GM21360 (cell line): Measurements from ENCODE around the gene STK31.
"Not testable (repeated sequence)": the region's sequence is repeated elsewhere in the genome, so short reads cannot be mapped to it uniquely, and the experiment has no call there.

Experiments used
- ATAC-seq: cut with Tn5 transposase; IDR thresholded peaks from one replicate; pipeline ENCODE4 v1.9.1; 2021; ENCODE audit warnings: mild to moderate bottlenecking, moderate library complexity; ENCODE audit not compliant: unreplicated experiment

The STK31 gene, protein sequence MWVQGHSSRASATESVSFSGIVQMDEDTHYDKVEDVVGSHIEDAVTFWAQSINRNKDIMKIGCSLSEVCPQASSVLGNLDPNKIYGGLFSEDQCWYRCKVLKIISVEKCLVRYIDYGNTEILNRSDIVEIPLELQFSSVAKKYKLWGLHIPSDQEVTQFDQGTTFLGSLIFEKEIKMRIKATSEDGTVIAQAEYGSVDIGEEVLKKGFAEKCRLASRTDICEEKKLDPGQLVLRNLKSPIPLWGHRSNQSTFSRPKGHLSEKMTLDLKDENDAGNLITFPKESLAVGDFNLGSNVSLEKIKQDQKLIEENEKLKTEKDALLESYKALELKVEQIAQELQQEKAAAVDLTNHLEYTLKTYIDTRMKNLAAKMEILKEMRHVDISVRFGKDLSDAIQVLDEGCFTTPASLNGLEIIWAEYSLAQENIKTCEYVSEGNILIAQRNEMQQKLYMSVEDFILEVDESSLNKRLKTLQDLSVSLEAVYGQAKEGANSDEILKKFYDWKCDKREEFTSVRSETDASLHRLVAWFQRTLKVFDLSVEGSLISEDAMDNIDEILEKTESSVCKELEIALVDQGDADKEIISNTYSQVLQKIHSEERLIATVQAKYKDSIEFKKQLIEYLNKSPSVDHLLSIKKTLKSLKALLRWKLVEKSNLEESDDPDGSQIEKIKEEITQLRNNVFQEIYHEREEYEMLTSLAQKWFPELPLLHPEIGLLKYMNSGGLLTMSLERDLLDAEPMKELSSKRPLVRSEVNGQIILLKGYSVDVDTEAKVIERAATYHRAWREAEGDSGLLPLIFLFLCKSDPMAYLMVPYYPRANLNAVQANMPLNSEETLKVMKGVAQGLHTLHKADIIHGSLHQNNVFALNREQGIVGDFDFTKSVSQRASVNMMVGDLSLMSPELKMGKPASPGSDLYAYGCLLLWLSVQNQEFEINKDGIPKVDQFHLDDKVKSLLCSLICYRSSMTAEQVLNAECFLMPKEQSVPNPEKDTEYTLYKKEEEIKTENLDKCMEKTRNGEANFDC

DNA sequence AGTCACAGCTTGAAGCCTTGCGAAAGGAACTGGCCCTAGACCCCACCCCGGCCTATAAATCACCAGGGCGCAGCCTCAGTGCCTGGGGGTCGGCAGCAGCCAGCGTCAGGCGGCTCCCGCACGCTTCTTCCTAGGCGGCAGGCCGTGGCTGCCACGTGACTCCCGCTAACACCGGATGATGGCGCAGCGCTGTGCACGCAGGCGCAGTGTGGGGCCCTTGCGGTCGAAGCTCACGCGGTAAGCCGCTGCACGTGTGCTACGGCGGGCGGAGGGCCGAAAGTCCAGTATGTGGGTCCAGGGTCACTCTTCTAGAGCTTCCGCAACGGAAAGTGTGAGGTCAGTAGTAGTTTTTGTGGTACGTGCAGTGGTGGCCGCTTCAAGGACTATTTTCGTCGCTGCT is at the start of gene STK31:
STK31 (plus strand) TSS at position 220 of the 400 bp plus-strand sequence; CDS start at position 287, 67 bp downstream.
- no peak for ATAC-seq

DNA sequence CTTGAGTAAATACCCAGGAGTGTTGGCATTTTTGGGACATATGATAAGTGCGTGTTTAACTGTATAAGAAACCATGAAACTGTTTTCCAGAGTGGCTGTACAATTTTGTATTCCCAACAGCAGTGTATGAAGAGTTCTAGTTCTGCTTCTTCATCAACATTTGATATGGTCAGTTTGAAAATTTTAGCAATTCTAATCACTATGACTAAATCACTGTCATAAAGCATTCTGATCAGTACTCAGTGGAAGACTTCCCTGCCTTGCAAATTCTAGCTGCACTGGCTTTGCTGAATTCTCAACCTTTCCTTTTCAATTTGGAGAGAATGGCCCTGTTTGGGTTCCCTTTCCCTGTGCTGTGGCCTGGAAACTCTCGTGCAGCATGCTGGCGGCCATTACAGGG is 48.6 kb upstream of the STK31 start:
- no peak for ATAC-seq

DNA sequence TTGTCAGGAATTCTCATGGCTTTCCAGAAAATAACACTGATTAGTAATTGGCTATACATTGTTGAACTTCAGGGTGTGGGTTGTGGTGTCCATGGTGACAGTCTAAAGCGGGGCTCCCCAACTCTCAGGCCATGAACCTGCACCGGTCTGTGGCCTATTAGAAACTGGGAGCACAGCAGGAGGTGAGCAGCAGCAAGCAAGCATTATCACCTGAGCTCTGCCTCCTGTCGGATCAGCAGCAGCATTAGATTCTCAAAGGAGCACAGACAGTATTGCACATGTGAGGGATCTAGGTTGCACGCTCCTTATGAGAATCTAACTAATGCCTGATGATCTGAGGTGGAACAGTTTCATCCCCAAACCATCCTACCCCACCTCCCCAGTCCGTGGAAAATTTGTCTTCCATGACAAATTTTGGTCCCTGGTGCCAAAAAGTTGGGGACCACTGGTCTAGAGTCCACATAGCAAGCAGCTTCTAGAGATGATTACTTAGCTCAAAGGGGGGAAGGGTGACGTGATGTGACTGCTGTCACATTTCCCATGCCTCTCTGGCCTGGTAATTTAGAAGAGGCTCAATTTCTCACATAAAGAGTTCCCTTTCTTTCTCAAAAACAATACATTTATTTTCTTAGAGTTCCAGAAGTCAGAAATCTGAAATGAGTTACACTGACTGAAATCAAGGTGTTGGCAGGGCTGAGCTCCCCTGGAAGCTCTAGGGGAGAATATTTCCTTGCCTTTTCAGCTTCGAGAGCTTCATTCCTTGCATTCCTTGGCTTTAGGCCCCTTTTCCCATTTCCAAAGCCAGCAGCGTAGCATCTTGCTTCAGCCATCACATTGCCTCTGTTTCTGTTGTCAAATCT is 47.7 kb upstream of the STK31 start:
- no peak for ATAC-seq

DNA sequence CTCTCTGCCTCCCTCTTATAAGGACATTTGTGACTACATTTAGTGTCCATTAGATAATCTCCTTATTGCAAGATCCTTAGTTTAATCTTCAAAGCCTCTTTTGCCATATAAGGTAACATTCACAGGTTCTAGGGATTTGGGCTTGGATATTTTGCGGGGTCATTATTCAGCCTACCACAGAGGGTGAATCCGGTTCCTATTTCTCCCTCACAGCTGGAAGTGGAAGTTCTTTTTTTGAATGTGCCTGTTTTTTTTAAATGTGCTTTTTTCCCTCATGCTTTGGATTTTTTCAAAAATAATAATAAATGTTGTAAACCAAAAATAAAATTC is 47.1 kb upstream of the STK31 start:
- no peak for ATAC-seq

DNA sequence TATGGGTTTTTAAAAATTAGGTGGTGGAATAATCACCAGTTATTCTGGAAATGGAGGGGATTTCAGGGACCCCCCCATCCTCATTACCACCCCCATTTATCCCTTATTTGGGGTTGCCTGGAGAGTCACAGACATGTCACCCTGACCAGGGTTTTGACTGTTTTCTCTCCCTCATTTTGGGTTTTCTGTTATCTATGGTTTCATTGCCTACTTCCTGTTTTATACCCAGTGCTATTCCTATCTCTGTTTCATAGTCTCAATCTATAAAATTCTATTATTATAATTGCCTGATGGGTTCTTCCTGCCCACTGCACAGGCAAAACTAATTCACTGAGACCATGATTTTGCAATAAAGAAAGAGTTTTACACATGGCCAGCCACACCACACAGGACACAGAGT is 45.9 kb upstream of the STK31 start:
- no peak for ATAC-seq

DNA sequence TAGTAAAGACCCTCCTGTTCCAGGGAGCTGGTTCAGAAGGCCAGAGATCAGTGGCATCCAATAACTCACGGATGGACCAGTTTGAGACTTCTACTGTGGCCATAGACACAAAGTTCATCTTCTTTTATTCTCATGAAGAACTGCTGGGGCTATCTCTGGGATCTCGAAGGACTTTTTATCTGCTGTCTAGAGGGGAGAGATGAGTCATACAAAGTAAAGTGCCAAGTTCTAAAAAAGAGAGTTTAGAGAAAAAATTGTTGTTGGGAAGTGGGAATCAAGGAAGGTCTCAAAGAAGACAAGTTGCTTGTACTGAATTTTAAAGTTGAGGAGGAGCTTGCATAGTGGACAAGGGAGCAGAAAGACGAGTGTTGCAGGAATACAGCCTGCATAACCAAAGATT is 38.0 kb upstream of the STK31 start:
- ATAC-seq: no peak

DNA sequence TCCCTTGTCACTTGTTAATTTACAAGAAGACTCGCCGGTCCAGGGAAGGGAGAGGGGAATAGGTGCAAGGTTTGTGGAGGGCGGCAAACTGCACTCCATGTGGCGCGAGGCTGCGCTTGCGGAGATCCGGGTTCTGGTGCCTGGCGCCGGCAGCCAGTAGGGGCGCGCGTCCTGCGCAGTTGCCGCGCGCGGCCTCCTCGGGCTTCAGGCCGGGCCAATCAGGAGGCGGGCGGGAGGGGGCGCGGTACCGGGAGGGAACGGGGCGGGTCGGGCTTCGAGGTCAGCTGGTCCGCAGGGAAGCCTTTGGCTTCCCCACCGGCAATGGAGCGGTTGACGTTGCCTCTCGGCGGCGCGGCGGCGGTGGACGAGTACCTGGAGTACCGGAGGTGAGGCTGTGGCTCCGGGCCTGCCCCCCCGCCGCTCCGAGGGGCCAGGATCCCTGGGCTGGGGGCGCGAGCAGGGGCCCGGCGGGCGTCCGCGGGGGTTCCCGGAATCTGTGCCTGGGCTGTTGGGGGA is 30.1 kb upstream of the STK31 start, which contains the start of gene FAM221A:
FAM221A (plus strand) TSS at position 302 of the 516 bp plus-strand sequence; CDS start at position 322, 20 bp downstream.
- peak; percentile 99 for ATAC-seq

DNA sequence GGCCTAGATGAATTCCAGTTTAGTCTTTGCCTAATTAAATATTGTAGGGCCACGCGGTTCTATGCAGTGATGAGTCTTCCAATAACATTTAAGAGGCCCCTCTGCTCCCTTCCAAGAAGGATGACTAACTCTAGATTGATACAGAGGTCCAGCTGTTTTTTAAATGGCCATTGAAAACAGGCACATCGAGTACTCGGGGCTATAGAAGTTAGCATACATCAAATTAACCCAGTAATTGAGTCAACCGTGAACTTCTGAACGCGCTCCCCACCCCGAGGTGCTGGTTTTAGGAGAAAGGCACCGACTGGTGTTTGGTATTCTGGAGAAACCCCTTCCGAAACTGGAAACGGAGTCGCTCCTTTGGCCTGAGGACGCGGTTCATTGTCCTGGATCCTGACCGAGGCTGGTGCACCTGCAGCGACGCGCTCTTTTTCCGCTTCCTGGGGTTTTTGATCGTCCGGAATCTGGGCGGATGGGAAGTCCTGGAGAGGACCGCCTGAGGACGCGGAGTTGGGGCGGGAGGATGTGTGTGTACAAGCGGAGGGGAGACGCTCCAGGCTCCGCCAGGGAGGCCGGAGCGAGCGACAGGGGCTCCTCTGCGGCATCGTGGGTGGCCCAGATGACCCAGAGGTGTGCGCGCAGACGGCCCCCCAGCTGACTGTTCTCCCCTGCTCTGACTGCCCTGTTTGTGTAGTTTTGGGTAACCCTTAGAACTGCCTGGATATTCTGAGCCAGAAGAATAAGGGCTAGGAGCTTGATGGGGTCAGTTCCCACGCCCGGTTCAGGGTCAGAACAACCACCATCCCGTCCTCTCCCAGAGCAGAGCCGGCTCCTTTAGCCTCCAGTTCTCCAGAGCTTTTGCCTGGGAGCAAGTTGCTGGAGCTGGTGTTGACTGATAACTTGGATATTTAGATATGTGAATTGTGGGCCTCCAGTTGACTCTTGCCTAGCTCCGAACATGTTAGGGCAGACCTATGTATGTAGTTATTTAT is 29.3 kb upstream of the STK31 start:
- no peak for ATAC-seq

DNA sequence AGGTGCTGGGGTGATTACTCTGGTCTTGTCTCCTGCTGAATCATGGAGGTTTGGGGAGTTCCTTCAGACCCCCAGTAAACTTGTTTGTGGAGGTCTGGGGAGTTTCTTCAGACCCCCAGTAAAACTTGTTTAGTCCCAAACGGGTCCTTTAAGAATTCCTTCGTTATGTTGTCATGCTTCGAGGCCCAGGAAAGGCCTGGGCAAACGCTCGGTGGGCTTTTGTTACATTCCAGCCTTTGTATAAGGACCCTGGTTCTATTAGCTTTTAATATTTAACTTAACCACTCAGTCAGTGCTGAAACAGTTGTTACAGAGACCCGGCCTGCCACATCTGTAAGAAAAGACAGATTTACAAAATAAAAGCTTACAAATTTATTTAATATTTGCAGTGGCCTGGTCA is 26.0 kb upstream of the STK31 start:
- not testable (repeated sequence) for ATAC-seq

DNA sequence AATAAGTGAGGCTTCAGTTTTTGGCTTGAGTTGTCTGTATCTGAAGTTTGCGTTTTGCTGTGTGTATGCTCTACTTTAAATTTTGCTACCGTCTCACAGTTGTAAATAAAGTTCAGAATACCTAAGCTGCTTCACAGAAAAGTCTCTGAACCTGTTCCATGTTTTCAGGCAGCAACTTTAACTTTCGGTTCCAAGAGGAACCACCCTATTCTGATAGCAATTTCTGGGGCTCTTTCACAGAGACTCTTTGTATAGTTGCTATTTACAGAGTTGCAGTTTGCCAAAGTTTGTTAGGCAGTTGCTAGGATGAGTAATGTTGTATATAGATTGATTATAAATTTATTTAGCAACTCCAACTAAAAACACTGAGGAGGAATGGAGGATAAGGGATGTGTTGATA is 24.3 kb upstream of the STK31 start:
- no peak for ATAC-seq

DNA sequence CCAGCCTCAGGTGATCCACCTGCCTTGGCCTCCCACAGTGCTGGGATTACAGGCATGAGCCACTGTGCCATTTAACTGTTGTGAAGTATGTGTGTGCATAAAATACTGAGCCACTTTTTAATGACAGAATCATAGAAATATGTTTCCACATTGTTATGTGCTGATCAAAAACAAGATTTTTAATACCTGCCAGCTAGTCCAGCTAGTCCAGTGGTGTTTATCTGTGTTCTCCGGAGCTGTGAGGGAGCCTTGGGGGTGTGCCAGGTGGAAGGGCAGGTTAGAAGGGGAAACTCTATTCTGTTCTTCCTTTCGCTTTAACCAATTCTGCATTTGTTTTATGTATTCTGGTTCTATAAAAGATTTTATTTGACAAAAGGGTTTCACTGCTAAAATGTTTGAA is 23.0 kb upstream of the STK31 start:
- no peak for ATAC-seq

DNA sequence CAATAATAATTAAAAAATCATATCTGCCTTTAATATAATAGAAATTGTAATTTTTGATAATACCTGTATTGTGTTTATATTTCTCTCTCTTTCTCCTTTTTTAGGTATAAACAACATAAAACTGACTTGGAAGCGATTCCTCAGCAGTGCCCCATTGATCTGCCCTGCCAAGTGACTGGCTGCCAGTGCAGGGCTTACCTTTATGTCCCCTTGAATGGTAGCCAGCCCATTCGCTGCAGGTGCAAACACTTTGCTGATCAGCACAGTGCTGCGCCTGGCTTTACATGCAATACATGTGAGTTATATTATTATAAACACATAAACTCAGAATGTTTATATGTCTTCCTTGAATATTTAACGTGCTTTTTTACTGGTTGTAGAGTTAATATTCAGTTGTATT is 20.9 kb upstream of the STK31 start:
- ATAC-seq: no peak

DNA sequence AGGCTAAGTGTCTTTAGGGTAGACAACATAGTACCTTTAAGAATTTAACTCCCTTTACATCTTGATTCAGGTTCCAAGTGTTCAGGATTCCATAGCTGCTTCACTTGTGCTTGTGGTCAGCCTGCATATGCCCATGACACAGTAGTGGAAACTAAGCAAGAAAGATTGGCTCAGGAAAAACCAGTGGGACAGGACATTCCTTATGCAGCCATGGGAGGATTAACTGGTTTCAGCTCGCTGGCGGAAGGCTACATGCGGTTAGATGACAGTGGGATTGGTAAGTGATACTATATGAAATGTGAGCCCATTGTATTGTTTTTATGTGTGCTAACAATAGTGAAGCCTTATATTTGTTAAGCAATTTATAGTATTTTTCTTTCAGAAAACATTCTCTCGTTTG is 18.7 kb upstream of the STK31 start:
- ATAC-seq: no peak

DNA sequence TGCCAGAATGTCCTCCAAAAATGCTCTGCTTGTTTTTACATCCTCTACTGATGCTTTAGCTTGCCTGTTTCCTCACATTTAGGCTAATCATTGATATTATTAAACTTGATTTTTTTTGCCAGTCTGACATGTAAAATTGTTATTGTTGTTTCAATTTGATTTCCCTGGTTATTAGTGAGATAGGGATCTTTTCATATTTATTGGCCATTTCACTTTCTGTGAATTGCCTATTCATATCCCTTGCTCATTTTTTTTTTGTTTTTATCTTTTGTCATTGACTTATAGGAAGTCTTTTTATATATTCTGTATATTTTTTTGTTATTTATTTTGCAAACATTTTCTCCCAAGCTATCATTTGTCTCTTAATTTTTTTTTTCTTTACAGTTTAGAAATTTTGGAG is 16.8 kb upstream of the STK31 start:
- ATAC-seq: no peak

DNA sequence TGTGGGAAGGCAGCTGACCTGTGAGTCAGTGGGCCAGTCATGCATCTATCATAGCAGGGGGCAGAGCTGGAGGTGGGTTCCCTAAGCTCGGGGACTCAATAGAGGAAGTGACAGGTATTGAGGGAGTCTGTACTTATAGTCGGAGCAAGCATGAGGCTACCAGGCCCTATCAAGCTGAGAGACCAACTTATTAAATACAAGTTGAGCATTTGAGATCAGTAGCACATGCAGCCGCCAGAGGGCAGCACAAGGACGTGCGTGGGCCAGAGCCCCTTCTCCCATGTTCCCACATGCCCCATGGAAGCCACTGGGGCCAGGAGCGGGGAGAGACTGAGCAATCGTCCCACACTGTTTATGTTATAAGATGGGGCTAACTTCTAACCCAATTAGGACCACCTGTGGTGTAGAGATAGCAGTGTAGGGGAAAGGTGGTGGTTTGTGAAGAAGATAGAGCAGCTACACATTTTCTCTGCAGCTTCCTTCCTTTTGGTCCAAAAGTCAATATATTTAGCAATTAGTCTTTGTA is 13.0 kb upstream of the STK31 start:
- peak; percentile 64 for ATAC-seq

DNA sequence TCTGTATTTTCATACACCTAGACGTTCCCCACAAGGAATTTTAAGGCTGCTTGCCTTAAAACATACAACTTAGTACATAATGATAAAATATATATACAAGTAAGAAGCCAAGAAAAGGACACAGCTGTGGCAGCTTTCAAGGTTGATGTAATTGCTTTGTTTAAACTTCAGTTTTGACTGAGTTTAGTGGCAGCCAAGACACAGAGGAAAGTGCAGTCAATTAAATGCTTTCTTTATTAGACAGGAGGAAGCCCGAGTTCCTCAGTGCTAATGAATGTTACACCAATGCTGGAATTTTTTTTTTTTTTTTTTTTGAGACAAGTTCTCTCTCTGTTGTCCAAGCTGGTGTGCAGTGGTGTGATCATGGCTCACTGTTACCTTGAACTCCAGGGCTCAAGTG is 11.2 kb upstream of the STK31 start:
- ATAC-seq: no peak

DNA sequence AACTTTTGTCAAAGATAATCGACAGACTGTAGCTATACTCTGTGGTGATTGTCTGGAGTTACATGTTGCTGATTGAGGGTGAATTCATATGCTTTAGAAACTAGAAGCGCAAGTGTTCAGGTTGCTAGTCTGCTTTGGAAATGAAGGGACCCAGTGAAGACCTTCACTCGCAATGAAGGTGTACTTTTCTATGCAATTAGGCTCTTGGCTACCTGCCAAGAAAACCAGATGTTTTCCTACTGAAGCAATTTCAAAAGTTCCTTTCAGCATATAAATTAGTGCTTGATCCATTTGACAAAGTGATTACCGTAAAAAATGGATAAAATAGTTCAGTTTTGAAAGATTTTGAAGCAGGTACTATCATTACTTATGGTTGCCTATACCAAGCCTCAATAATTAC is 10.0 kb upstream of the STK31 start:
- ATAC-seq: no peak

DNA sequence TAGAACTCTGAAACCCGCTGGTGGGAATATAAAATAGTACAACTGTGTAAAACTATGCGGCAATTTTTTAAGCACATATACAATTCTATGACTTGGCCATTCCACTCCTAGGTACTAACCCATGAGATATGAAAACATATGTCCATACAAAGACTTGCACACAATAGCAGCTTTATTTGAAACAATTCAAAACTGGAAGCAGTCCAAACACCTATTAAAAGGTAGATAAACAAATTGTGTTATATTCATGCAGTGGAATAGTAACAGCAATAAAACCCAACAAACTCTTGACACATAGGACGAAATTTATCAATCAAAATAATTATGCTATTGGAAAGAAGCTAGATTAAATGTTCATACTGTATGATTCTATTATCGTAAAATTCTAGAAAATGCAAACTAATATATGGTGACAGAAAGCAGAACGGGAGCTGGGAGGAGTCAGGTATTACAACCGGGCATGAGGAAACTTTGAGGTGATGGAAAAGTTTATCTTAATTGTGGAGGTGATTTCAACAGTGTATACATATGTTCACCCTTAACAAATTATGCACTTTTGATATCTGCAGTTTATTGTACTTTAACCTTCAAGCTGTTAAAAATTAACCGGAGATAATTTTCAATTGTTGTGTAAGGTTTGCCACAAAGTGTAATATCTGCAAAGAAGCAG is 803 bp upstream of the STK31 start:
- ATAC-seq: no peak
